Endodermal cell (in vitro differentiated cells): ENCODE results near the gene CACNA2D2. TPM values are rescaled to one million over a fixed set of nuclear protein-coding genes. Genes with fewer than 3 reads are reported as not detected.

Source experiments
- DNase-seq: peaks from one replicate; pipeline ENCODE4 v3.0.0-alpha.2; 2017
- H3K27ac ChIP-seq: 2 replicates; pipeline ENCODE4 v1.5.1; 2013; ENCODE audit warnings: mild to moderate bottlenecking, low read depth, low read length, moderate library complexity
- H3K27me3 ChIP-seq: 2 replicates; pipeline ENCODE4 v1.6.1; 2013; ENCODE audit warnings: mild to moderate bottlenecking, low read length, moderate library complexity; ENCODE audit not compliant: insufficient read depth, control insufficient read depth, poor library complexity, severe bottlenecking
- H3K36me3 ChIP-seq: 2 replicates; pipeline ENCODE4 v1.7.0; 2013; ENCODE audit warnings: mild to moderate bottlenecking, low read length, moderate library complexity; ENCODE audit not compliant: control insufficient read depth, insufficient read depth
- H3K4me1 ChIP-seq: one replicate; pipeline ENCODE4 v1.7.0; 2013; ENCODE audit warnings: low read length; ENCODE audit not compliant: control insufficient read depth, insufficient read depth
- H3K4me3 ChIP-seq: 2 replicates; pipeline ENCODE4 v1.5.1; 2013; ENCODE audit warnings: mild to moderate bottlenecking, low read length, moderate library complexity
- H3K9ac ChIP-seq: 2 replicates; pipeline ENCODE4 v1.6.1; 2013; ENCODE audit warnings: mild to moderate bottlenecking, low read length, moderate library complexity; ENCODE audit not compliant: poor library complexity, severe bottlenecking; ENCODE audit errors: extremely low read depth
- H3K9me3 ChIP-seq: 2 replicates; pipeline ENCODE4 v1.6.1; 2013; ENCODE audit warnings: mild to moderate bottlenecking, low read length, moderate library complexity; ENCODE audit not compliant: control insufficient read depth
- H3K27ac Mint-ChIP-seq: 2 replicates; pipeline ENCODE4 v1.8.0; 2020; ENCODE audit warnings: mixed read lengths
- H3K27me3 Mint-ChIP-seq: 2 replicates; pipeline ENCODE4 v1.8.0; 2021; ENCODE audit warnings: mild to moderate bottlenecking, mixed read lengths; ENCODE audit not compliant: insufficient read depth
- H3K36me3 Mint-ChIP-seq: 2 replicates; pipeline ENCODE4 v1.8.0; 2020; ENCODE audit warnings: low read depth, mixed read lengths
- H3K4me1 Mint-ChIP-seq: 2 replicates; pipeline ENCODE4 v1.8.0; 2020; ENCODE audit warnings: mixed read lengths
- H3K4me3 Mint-ChIP-seq: 2 replicates; pipeline ENCODE4 v1.8.0; 2020; ENCODE audit warnings: mild to moderate bottlenecking, moderate library complexity, mixed read lengths
- H3K9me3 Mint-ChIP-seq: 2 replicates; pipeline ENCODE4 v1.8.0; 2020; ENCODE audit warnings: mild to moderate bottlenecking, mixed read lengths
- CTCF ChIP-seq: fragments of 200-600 bp; sonication (generic); conservative IDR thresholded peaks from 2 replicates; pipeline ENCODE4 v1.5.0; 2021; ENCODE audit warnings: antibody characterized with exemption, mild to moderate bottlenecking
- WGBS, 2 experiments: methylation state at CpG; one replicate each; pipeline versions ENCODE4 v1.1.5 to v1.1.7; 2013; ENCODE audit warnings: missing lambda C conversion rate in 2 of 2, mixed read lengths in 1 of 2; ENCODE audit not compliant: insufficient coverage in 1 of 2, insufficient read length in 1 of 2; 5-methylcytosine and 5-hydroxymethylcytosine counted together
- total RNA-seq, 2 donors: library from RNA; stranded (reverse); fragmentation: NEBNext Ultra II Directional in 1 of 2; extraction: Animal tissue kit (Norgen Biotek cat#: 25700) in 1 of 2; gene quantifications; 2 replicates in 1 of 2; 3 replicates in 1 of 2; pipeline ENCODE4 v1.2.1, GENCODE V29; 2021

The CACNA2D2 gene
- total RNA-seq, 2 donors from 2014 or later: 17.6 to 20.7 TPM

DNA sequence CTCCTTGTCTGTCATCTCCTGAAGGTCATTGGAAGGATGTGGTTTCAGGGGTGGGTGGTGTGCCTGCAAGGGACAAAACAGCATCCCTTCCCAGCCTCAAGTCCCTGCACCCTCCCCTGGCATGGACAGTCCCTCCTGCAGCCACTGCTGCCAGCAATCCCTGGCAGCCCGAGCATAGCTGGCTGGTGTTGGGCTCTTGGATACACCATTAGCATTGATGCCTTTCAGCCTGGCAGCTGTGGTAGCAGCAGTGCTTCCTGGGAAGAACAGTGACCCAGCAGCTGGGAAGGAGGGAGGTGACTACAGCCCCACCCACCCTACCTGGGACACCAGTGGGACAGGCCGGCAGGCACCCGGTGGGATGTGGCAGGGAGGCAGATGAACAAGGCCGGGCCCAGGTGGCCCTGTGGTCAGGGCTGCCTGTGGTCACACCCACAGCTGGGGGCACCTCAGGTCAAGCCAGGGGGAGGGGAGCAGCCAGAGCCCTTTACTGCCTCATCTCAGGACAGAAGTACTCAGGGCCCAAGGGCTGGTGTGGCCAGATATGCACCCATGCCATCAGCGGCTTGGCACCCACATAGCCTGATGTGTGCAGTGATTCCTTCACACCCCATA, 111.2 kb downstream of the CACNA2D2 start:
- no peaks in the 10 kb centered on the region for H3K9me3 Mint-ChIP-seq
- TF ChIP-seq CTCF: no peak
- Histone ChIP-seq H3K9me3 (no peaks in the 10 kb centered on the region), H3K27ac (no peak overlapping the region), H3K4me1 (no peaks in the 10 kb centered on the region), H3K4me3 (no peak overlapping the region), H3K36me3 (no peaks in the 10 kb centered on the region), H3K27me3 (no peaks in the 10 kb centered on the region), H3K9ac (no peak overlapping the region)
- H3K4me3 Mint-ChIP-seq: no peak overlapping the region
- H3K27ac Mint-ChIP-seq: no peak overlapping the region
- 79 to 100% methylated on average over 1 to 5 of the region's 5 CpGs for WGBS, 2 experiments
- H3K4me1 Mint-ChIP-seq: no peaks in the 10 kb centered on the region
- no peaks in the 10 kb centered on the region for H3K27me3 Mint-ChIP-seq
- DNase-seq: no peak
- H3K36me3 Mint-ChIP-seq: no peaks in the 10 kb centered on the region

GRCh38 chr3:50390508-50391224, 112.8 kb downstream of the CACNA2D2 start:
- H3K9me3 Mint-ChIP-seq: no peaks in the 10 kb centered on the region
- H3K27ac Mint-ChIP-seq: no peak overlapping the region
- Histone ChIP-seq H3K4me3 (no peak overlapping the region), H3K4me1 (peaks cover 6% of the 10 kb centered on the region), H3K9me3 (no peaks in the 10 kb centered on the region), H3K9ac (no peak overlapping the region), H3K27me3 (no peaks in the 10 kb centered on the region), H3K27ac (no peak overlapping the region), H3K36me3 (no peaks in the 10 kb centered on the region)
- peaks cover 4% of the 10 kb centered on the region for H3K4me1 Mint-ChIP-seq
- no peak for DNase-seq
- no peaks in the 10 kb centered on the region for H3K27me3 Mint-ChIP-seq
- no peak overlapping the region for H3K4me3 Mint-ChIP-seq
- 72 to 92% methylated on average over 4 to 12 of the region's 12 CpGs for WGBS, 2 experiments
- no peaks in the 10 kb centered on the region for H3K36me3 Mint-ChIP-seq
- TF ChIP-seq CTCF: no peak

GRCh38 chr3:50389414-50389767, 114.0 kb downstream of the CACNA2D2 start:
- Mint-ChIP-seq H3K4me3 (no peak overlapping the region), H3K27ac (no peak overlapping the region), H3K27me3 (no peaks in the 10 kb centered on the region), H3K4me1 (peaks cover 6% of the 10 kb centered on the region), H3K9me3 (no peaks in the 10 kb centered on the region), H3K36me3 (no peaks in the 10 kb centered on the region)
- no peak overlapping the region for H3K9ac ChIP-seq
- no peak overlapping the region for H3K27ac ChIP-seq
- no peaks in the 10 kb centered on the region for H3K9me3 ChIP-seq
- 93% methylated on average over 2 to 6 of the region's 6 CpGs for WGBS, 2 experiments
- no peak for TF ChIP-seq CTCF
- no peaks in the 10 kb centered on the region for H3K27me3 ChIP-seq
- H3K4me1 ChIP-seq: peaks cover 7% of the 10 kb centered on the region
- no peak overlapping the region for H3K4me3 ChIP-seq
- DNase-seq: no peak
- no peaks in the 10 kb centered on the region for H3K36me3 ChIP-seq
